Measurements from ENCODE around the gene APP.

Gene APP

DNA sequence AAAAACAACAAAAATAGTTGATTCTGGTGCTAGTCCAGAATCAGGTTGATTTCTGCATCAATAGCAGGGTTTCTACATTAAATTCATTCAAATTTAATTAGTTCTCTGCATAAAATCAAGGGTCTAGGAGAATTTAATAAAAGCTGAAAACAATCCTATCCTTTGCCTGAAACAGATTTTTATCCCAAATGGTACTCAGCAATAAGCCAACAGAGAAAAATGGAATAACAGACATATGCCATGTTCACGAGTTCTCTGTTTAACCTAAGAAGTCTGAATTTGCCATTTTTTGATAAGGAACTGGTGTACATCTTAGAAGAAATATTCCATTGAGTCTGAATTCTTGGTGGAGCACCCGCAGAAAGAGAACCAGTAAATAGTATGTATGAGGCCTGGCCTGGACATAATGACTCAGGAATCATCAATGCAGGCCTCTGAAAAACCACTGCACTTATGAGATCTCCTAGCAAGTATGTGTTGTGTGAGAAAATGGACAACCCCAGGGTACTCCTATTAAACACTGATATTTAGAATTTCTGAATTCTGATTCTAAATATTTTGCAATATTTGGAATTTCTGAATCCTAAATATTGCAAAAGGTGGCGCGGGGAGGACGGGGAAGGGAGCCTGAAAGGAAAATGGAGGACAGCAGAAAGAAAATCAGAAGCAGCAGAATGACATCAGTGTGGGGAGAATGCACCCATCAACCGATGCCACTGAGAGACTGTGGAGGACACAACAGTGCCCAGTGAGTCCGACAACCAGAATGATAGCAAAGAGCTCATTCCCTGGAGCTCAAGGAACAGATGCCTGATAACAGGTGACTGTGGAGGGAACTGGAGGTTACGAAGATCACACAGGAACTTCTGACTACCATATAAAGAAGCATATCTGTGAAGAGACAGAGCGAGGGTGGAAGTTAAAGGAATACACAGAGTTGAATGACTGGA is 97.6 kb downstream of the APP start:
- TF ChIP-seq CTCF (IDR thresholded peaks at IDR 0.05), result no peak
- no peak overlapping the region for H3K27ac ChIP-seq
- no peak overlapping the region for H3K4me3 ChIP-seq
- no peak for DNase-seq (ENCODE audit: low spot score)

GRCh38 chr21:26070822-26071425 is 99.6 kb downstream of the APP start:
- DNase-seq (ENCODE audit: low spot score), result no peak
- peak overlapping the region; percentile 12 for H3K4me3 ChIP-seq
- H3K27ac ChIP-seq, result no peak overlapping the region
- TF ChIP-seq CTCF (IDR thresholded peaks at IDR 0.05), result no peak

GRCh38 chr21:26070121-26070520 is 100.4 kb downstream of the APP start:
- no peak for DNase-seq (ENCODE audit: low spot score)
- no peak for TF ChIP-seq CTCF (IDR thresholded peaks at IDR 0.05)

DNA sequence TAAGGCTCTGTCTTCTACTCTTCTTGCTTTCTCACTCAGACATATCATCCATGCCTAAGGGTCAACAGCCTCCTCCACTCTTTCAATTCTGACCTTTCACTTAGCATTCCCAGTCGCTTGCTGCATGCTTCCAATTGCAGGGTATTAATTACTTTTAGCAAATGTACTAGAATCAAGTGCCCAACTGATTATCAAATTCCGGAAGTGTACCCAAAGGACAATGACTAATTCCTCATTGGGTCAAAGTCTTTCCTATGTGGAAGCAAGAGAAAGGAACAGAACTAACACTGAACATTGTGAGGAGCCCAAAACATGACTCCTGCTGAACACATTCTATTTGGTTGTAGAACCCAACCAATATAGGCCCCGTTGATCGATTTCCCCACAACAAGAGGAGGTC is 101.8 kb downstream of the APP start:
- no peak for TF ChIP-seq CTCF (IDR thresholded peaks at IDR 0.05)
- Histone ChIP-seq H3K27ac (no peak overlapping the region), H3K4me3 (no peak overlapping the region)
- DNase-seq (ENCODE audit: low spot score), result no peak

More at GRCh38 chr21:26070121-26070520, 100.4 kb downstream of the APP start:
- H3K27ac ChIP-seq, result no peak overlapping the region
- no peak overlapping the region for H3K4me3 ChIP-seq

DNA sequence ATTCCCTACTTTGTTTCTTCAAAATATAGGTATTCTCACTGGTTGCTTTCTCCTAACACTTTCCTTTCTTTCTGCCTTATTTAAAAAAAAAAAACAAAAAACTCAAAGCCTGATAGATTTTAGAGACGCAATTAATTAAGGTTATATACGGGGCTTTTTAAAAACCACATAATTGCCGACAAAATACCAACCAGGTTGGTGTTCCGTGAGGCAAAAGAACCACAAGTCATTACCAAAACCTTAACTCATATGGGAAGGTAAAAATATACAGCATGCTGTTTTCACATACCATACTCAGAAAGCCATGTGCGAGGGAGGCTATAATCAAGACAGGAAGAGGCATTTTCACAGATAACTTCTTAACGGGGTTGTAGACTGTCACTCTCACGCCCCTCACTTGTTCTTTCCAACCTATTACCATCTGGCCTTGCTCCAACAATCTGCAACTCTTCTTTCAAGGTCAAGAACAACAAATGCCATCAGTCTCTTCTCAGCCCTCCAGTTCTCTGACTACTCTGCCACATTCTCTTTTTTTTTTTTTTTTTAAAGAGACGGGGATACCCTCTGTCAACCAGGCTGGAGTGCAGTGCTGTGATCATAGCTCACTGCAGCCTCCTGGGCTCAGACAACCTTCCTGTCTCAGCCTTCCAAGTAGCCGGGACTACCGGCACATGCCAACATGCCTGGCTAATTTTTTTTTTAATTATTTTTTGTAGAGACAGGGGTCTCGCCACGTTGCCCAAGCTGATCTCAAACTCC is 102.6 kb downstream of the APP start:
- Histone ChIP-seq H3K4me3 (no peak overlapping the region), H3K27ac (no peak overlapping the region)
- DNase-seq (ENCODE audit: low spot score), result no peak
- TF ChIP-seq CTCF (IDR thresholded peaks at IDR 0.05), result no peak

DNA sequence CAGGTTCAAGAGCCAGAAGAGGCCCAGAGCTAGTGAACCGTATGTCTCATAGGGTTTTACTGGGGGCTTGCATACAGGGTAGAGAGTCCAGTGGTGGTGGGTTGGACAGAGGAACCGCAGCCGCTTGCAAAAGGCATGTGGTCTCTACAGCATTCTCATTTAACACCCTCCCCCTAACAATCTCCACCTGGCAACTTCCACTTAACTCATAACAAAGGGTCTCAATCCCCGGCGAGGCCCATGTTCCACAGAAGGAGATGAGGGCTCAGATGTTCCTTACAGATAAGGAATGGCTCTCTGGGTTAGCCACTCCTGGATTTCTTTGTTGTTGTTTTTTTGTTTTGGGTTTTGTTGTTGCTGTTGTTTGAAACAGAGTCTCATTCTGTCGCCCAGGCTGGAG is 106.1 kb downstream of the APP start:
- Histone ChIP-seq H3K27ac (no peak overlapping the region), H3K4me3 (no peak overlapping the region)
- no peak for TF ChIP-seq CTCF (IDR thresholded peaks at IDR 0.05)
- DNase-seq (ENCODE audit: low spot score), result no peak
